ENCODE measurements around the gene RAB3A.

The RAB3A gene

GRCh38 chr19:18227781-18228271, 24.0 kb upstream of the RAB3A start:
- TF ChIP-seq GATA2 (IDR thresholded peaks at IDR 0.05; ENCODE audit: low read depth, low read length) (no peak), GATA3 (IDR thresholded peaks at IDR 0.05; ENCODE audit: low read depth, low read length) (no peak)

- TF ChIP-seq GATA3 (IDR thresholded peaks at IDR 0.05; ENCODE audit: low read depth, low read length) (no peak), GATA2 (IDR thresholded peaks at IDR 0.05; ENCODE audit: low read depth, low read length) (no peak)
Measured at GRCh38 chr19:18226956-18227780, 23.3 kb upstream of the RAB3A start.

- TF ChIP-seq GATA3 (IDR thresholded peaks at IDR 0.05; ENCODE audit: low read depth, low read length) (no peak), GATA2 (IDR thresholded peaks at IDR 0.05; ENCODE audit: low read depth, low read length) (no peak)
Measured at GRCh38 chr19:18225702-18226468, 22.0 kb upstream of the RAB3A start, which contains the start of gene PDE4C. Gene PDE4C, minus strand, starts transcription at chr19:18226438. Its CDS starts 23 bp downstream, at chr19:18226415.

- no peak for TF ChIP-seq GATA3 (IDR thresholded peaks at IDR 0.05; ENCODE audit: low read depth, low read length)
- TF ChIP-seq GATA2 (IDR thresholded peaks at IDR 0.05; ENCODE audit: low read depth, low read length), result no peak
Measured at GRCh38 chr19:18225355-18225701, 21.5 kb upstream of the RAB3A start.

- no peak for TF ChIP-seq GATA2 (IDR thresholded peaks at IDR 0.05; ENCODE audit: low read depth, low read length)
Measured at GRCh38 chr19:18224525-18225354, 20.9 kb upstream of the RAB3A start.

- TF ChIP-seq GATA2 (IDR thresholded peaks at IDR 0.05; ENCODE audit: low read depth, low read length) (no peak), GATA3 (IDR thresholded peaks at IDR 0.05; ENCODE audit: low read depth, low read length) (no peak)
Measured at GRCh38 chr19:18223860-18224524, 20.1 kb upstream of the RAB3A start.

GRCh38 chr19:18221815-18222725, 18.2 kb upstream of the RAB3A start:
- TF ChIP-seq GATA2 (IDR thresholded peaks at IDR 0.05; ENCODE audit: low read depth, low read length) (no peak), GATA3 (IDR thresholded peaks at IDR 0.05; ENCODE audit: low read depth, low read length) (no peak)

- no peak for TF ChIP-seq GATA2 (IDR thresholded peaks at IDR 0.05; ENCODE audit: low read depth, low read length)
Measured at GRCh38 chr19:18220632-18221275, 16.9 kb upstream of the RAB3A start.

GRCh38 chr19:18219911-18220631, 16.2 kb upstream of the RAB3A start:
- TF ChIP-seq GATA2 (IDR thresholded peaks at IDR 0.05; ENCODE audit: low read depth, low read length) (no peak), GATA3 (IDR thresholded peaks at IDR 0.05; ENCODE audit: low read depth, low read length) (no peak)

GRCh38 chr19:18218600-18218999, 14.8 kb upstream of the RAB3A start:
- TF ChIP-seq GATA2 (IDR thresholded peaks at IDR 0.05; ENCODE audit: low read depth, low read length) (no peak), GATA3 (IDR thresholded peaks at IDR 0.05; ENCODE audit: low read depth, low read length) (no peak)

- TF ChIP-seq GATA2 (IDR thresholded peaks at IDR 0.05; ENCODE audit: low read depth, low read length), result no peak
- TF ChIP-seq GATA3 (IDR thresholded peaks at IDR 0.05; ENCODE audit: low read depth, low read length), result no peak
Measured at GRCh38 chr19:18218159-18218558, 14.3 kb upstream of the RAB3A start.

- no peak for TF ChIP-seq GATA2 (IDR thresholded peaks at IDR 0.05; ENCODE audit: low read depth, low read length)
- no peak for TF ChIP-seq GATA3 (IDR thresholded peaks at IDR 0.05; ENCODE audit: low read depth, low read length)
Measured at GRCh38 chr19:18216789-18217188, 12.9 kb upstream of the RAB3A start.

All from SH-SY5Y (cell line).